Endothelial cell (in vitro differentiated cells): Measurements from ENCODE around the gene SSH2. TPM values are rescaled to one million over a fixed set of nuclear protein-coding genes. Genes with fewer than 3 reads are reported as not detected.
A peak's percentile ranks its signal among the peaks of the same experiment; 100 is the strongest.
"Not testable (repeated sequence)": the region's sequence is repeated elsewhere in the genome, so short reads cannot be mapped to it uniquely, and the experiment has no call there.

Experiments
- DNase-seq: peaks from one replicate; pipeline ENCODE4 v3.0.0; 2021; ENCODE audit warnings: low spot score
- H3K27ac Mint-ChIP-seq: one replicate; pipeline ENCODE4 v1.8.0; 2021; ENCODE audit warnings: mixed read lengths, inconsistent platforms; ENCODE audit not compliant: unreplicated experiment
- H3K27me3 Mint-ChIP-seq: one replicate; pipeline ENCODE4 v1.8.0; 2021; ENCODE audit warnings: mild to moderate bottlenecking, moderate library complexity, mixed read lengths, inconsistent platforms; ENCODE audit not compliant: unreplicated experiment
- H3K36me3 Mint-ChIP-seq: one replicate; pipeline ENCODE4 v1.8.0; 2021; ENCODE audit warnings: mild to moderate bottlenecking, low read depth, mixed read lengths, inconsistent platforms; ENCODE audit not compliant: unreplicated experiment
- H3K4me1 Mint-ChIP-seq: one replicate; pipeline ENCODE4 v1.8.0; 2021; ENCODE audit warnings: mild to moderate bottlenecking, mixed read lengths, inconsistent platforms; ENCODE audit not compliant: unreplicated experiment
- H3K4me3 Mint-ChIP-seq: one replicate; pipeline ENCODE4 v1.8.0; 2021; ENCODE audit warnings: mild to moderate bottlenecking, mixed read lengths, inconsistent platforms; ENCODE audit not compliant: unreplicated experiment
- H3K9me3 Mint-ChIP-seq: one replicate; pipeline ENCODE4 v1.8.0; 2021; ENCODE audit warnings: mixed read lengths, inconsistent platforms; ENCODE audit not compliant: unreplicated experiment
- total RNA-seq: library from RNA; stranded (reverse); fragmentation: NEBNext Ultra II Directional; extraction: Animal tissue kit (Norgen Biotek cat#: 25700); gene quantifications from one replicate; pipeline ENCODE4 v1.2.1, GENCODE V29; 2021; ENCODE audit not compliant: unreplicated experiment
- TF ChIP-seq, protein P1 (sequence below): fragments of 200-600 bp; sonication (generic); IDR thresholded peaks from one replicate; pipeline ENCODE4 v1.5.0; 2021; ENCODE audit warnings: antibody characterized with exemption; ENCODE audit not compliant: unreplicated experiment

The SSH2 gene
- total RNA-seq, 1 donor from 2014 or later = 81.2 TPM

DNA sequence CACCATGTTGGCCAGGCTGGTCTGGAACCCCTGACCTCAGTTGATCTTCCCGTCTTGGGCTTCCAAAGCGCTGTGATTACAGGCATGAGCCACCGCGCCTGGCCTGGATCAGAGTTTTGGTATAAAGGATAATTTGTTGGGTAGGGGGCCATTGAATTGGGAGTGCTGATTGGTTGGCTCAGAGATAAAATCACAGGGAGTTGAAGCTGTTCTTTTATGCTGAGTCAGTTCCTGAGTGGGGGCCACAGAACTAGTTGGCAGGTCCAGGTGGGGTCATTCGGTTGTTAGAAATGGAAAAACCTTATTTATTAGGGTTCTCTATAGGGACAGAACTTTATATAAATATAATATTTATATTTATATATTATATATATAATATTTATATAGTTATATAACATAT, 147.1 kb downstream of the SSH2 start:
- H3K27me3 Mint-ChIP-seq = peaks cover 3% of the 10 kb centered on the region
- H3K36me3 Mint-ChIP-seq = peaks cover 16% of the 10 kb centered on the region
- no peak overlapping the region for H3K27ac Mint-ChIP-seq
- no peak for DNase-seq
- H3K9me3 Mint-ChIP-seq = no peaks in the 10 kb centered on the region
- no peak overlapping the region for H3K4me3 Mint-ChIP-seq
- H3K4me1 Mint-ChIP-seq = peaks cover 18% of the 10 kb centered on the region
- TF ChIP-seq, protein P1, sequence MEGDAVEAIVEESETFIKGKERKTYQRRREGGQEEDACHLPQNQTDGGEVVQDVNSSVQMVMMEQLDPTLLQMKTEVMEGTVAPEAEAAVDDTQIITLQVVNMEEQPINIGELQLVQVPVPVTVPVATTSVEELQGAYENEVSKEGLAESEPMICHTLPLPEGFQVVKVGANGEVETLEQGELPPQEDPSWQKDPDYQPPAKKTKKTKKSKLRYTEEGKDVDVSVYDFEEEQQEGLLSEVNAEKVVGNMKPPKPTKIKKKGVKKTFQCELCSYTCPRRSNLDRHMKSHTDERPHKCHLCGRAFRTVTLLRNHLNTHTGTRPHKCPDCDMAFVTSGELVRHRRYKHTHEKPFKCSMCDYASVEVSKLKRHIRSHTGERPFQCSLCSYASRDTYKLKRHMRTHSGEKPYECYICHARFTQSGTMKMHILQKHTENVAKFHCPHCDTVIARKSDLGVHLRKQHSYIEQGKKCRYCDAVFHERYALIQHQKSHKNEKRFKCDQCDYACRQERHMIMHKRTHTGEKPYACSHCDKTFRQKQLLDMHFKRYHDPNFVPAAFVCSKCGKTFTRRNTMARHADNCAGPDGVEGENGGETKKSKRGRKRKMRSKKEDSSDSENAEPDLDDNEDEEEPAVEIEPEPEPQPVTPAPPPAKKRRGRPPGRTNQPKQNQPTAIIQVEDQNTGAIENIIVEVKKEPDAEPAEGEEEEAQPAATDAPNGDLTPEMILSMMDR = no peak

- DNase-seq, H3K27ac Mint-ChIP-seq, H3K27me3 Mint-ChIP-seq, H3K4me3 Mint-ChIP-seq, H3K4me1 Mint-ChIP-seq, H3K9me3 Mint-ChIP-seq: not testable (repeated sequence)
- peaks cover 12% of the 10 kb centered on the region for H3K36me3 Mint-ChIP-seq
These were observed 150.2 kb downstream of the SSH2 start for GRCh38 chr17:29779812-29780190.

DNA sequence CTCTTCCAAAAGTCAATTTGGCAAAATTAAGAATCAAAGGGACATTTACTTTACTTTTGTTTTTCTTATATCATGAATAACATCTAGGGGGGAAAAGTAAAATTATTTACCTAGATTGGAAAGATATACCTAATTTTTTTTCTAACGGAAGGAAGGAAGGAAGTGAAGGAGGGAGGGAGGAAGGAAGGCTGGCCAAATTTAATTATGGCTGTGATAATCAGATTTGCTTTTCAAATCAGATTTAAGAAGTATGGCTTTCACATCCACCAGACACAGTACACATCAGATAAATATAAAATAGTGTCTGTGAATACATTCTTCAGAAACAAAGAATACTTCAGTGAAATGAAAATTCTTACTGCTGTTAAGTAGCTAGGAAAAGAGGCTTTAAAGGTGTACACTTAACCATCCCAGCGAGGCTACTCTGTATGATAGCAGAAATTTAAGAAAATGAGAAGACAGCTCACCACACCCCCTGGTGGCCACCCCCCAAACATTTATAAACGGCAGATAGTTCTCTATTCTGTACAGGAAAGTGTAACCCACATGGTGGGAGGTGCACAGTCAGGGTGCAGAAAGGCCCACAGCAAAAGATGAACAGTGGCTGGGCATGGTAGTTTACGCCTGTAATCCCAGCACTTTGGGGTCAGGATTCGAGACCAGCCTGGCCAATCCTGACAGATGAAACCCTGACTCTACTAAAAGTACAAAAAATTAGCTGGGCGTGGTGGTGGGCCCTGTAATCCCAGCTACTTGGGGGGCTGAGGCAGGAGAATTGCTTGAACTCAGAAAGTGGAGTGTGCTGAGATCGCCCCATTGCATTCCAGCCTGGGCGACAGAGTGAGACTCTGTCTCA, 150.8 kb downstream of the SSH2 start:
- Mint-ChIP-seq H3K9me3 (no peaks in the 10 kb centered on the region), H3K4me3 (no peak overlapping the region), H3K4me1 (peaks cover 7% of the 10 kb centered on the region), H3K27me3 (peaks cover 1% of the 10 kb centered on the region), H3K27ac (no peak overlapping the region), H3K36me3 (peaks cover 6% of the 10 kb centered on the region)
- TF ChIP-seq, protein P1 = peak; percentile 92
- DNase-seq = peak; percentile 73

- no peaks in the 10 kb centered on the region for H3K9me3 Mint-ChIP-seq
- peak overlapping the region; percentile 48 for H3K4me3 Mint-ChIP-seq
- H3K36me3 Mint-ChIP-seq = peaks cover 10% of the 10 kb centered on the region
- no peak overlapping the region for H3K27ac Mint-ChIP-seq
- DNase-seq = no peak
- TF ChIP-seq, protein P1 = no peak
- H3K27me3 Mint-ChIP-seq = peaks cover 1% of the 10 kb centered on the region
- H3K4me1 Mint-ChIP-seq = peaks cover 7% of the 10 kb centered on the region
These were observed 152.4 kb downstream of the SSH2 start for GRCh38 chr17:29777663-29778062.

GRCh38 chr17:29776026-29776425, 154.0 kb downstream of the SSH2 start:
- Mint-ChIP-seq H3K27ac (no peak overlapping the region), H3K4me1 (peaks cover 7% of the 10 kb centered on the region), H3K9me3 (no peaks in the 10 kb centered on the region), H3K36me3 (peaks cover 4% of the 10 kb centered on the region), H3K4me3 (no peak overlapping the region), H3K27me3 (peaks cover 1% of the 10 kb centered on the region)
- DNase-seq = no peak
- TF ChIP-seq, protein P1 = no peak
